ENCODE measurements around the gene STXBP3.
A peak's percentile ranks its signal among the peaks of the same experiment; 100 is the strongest.

Gene STXBP3, protein sequence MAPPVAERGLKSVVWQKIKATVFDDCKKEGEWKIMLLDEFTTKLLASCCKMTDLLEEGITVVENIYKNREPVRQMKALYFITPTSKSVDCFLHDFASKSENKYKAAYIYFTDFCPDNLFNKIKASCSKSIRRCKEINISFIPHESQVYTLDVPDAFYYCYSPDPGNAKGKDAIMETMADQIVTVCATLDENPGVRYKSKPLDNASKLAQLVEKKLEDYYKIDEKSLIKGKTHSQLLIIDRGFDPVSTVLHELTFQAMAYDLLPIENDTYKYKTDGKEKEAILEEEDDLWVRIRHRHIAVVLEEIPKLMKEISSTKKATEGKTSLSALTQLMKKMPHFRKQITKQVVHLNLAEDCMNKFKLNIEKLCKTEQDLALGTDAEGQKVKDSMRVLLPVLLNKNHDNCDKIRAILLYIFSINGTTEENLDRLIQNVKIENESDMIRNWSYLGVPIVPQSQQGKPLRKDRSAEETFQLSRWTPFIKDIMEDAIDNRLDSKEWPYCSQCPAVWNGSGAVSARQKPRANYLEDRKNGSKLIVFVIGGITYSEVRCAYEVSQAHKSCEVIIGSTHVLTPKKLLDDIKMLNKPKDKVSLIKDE

DNA sequence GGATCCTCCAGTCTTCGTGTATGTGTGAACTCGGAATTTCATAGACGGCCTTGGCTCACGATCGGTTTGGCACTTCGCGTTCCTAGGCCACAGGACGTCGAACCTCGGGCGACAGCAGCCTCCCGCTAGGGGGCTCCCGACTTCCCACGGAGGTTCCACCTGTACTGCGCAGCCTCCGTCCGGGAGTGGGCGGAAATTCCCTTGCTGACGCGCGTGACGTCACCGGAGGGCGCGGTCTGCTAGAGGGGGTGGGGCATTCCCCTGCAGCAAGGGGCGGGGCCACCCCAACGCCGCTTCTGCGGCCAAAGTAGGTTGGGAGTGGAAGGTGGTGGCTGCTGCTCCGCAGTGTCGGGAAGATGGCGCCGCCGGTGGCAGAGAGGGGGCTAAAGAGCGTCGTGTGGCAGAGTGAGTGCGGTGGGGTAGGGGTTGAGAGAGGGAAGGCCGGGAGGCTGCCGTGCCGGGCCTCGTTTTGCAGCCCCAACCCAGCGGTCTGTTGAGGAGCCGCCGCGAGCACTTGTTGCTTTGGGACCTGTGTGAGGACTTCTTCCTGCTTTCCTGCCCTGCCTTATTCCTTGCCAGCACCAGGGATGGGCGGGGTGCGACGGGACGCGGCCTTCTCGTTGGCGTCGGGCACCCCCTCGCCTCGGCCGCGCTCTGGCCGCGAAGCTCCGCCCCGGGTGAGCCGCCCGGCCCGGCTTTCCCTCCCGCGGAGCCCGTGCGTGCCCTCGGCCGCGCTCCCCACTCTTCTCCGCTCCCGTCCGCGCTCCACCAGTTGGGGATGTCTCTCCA lies at the start of gene STXBP3:
Gene STXBP3, plus strand, starts transcription at position 293 of the 789 bp plus-strand sequence. Its CDS starts 64 bp downstream, at position 357.
- H3K9ac ChIP-seq (ENCODE audit: low read length) = peak within 1 kb of the TSS; percentile 79
- H3K27me3 ChIP-seq (replicated peaks; ENCODE audit: insufficient read depth, low read length) = no peaks in the 10 kb centered on the region
- peak within 1 kb of the TSS; percentile 84 for H3K27ac ChIP-seq (ENCODE audit: low read length)
- no peaks in the 10 kb centered on the region for H3K36me3 ChIP-seq (replicated peaks; ENCODE audit: insufficient read depth, low read length)
- H3K9me2 ChIP-seq (replicated peaks; ENCODE audit: insufficient read depth, low read length) = no peaks in the 10 kb centered on the region
- TF ChIP-seq EZH2 (optimal IDR thresholded peaks at IDR 0.05; ENCODE audit: low read depth, low read length) (no peak), EZH2phosphoT487 (IDR thresholded peaks at IDR 0.05; ENCODE audit: low read length) (no peak)
- TF ChIP-seq, protein P1, sequence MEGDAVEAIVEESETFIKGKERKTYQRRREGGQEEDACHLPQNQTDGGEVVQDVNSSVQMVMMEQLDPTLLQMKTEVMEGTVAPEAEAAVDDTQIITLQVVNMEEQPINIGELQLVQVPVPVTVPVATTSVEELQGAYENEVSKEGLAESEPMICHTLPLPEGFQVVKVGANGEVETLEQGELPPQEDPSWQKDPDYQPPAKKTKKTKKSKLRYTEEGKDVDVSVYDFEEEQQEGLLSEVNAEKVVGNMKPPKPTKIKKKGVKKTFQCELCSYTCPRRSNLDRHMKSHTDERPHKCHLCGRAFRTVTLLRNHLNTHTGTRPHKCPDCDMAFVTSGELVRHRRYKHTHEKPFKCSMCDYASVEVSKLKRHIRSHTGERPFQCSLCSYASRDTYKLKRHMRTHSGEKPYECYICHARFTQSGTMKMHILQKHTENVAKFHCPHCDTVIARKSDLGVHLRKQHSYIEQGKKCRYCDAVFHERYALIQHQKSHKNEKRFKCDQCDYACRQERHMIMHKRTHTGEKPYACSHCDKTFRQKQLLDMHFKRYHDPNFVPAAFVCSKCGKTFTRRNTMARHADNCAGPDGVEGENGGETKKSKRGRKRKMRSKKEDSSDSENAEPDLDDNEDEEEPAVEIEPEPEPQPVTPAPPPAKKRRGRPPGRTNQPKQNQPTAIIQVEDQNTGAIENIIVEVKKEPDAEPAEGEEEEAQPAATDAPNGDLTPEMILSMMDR (IDR thresholded peaks at IDR 0.05; ENCODE audit: low read length) = peak; percentile 73
- peak within 1 kb of the TSS; percentile 79 for H3K4me3 ChIP-seq (ENCODE audit: low read length)
- DNase-seq = peak; percentile 91
- peak within 1 kb of the TSS; percentile 77 for H2AFZ ChIP-seq (ENCODE audit: low read length)
- H4K20me1 ChIP-seq (ENCODE audit: insufficient read depth, low read length) = no peaks in the 10 kb centered on the region
- H3F3A ChIP-seq (ENCODE audit: insufficient read depth, low read length) = 0 out of 2 replicates have a peak, but pooled peaks cover 6% of the 10 kb centered on the region
- no peaks in the 10 kb centered on the region for H3K4me1 ChIP-seq (ENCODE audit: low read length)
- no peaks in the 10 kb centered on the region for H3K9me3 ChIP-seq (replicated peaks; ENCODE audit: insufficient read depth, low read length)
- H3K4me2 ChIP-seq (ENCODE audit: low read depth, low read length) = peak within 1 kb of the TSS; percentile 68
- H3K79me2 ChIP-seq (ENCODE audit: low read length) = peaks cover 21% of the 10 kb centered on the region

DNA sequence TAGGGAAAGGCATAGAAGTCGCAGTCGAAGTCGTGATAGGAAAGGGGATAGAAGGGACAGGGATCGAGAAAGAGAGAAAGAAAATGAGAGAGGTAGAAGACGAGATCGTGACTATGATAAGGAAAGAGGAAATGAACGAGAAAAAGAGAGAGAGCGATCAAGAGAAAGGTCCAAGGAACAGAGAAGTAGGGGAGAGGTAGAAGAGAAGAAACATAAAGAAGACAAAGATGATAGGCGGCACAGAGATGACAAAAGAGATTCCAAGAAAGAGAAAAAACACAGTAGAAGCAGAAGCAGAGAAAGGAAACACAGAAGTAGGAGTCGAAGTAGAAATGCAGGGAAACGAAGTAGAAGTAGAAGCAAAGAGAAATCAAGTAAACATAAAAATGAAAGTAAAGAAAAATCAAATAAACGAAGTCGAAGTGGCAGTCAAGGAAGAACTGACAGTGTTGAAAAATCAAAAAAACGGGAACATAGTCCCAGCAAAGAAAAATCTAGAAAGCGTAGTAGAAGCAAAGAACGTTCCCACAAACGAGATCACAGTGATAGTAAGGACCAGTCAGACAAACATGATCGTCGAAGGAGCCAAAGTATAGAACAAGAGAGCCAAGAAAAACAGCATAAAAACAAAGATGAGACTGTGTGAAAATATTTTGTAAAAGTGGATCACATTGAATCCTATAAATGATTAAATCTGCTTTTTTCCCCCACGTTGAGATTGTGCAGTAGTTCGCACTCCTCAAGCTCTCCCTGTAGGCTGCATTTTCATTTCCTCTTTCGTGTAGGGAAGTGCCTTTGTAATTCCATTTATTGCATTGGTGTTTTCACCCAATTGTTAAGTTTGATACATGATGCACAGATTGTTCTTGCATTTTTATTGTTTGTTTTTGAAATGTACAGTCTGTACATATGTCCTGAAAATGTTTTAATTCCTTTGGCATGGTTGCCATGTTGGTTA lies 46.8 kb upstream of the STXBP3 start:
- TF ChIP-seq, protein P1 (IDR thresholded peaks at IDR 0.05; ENCODE audit: low read length) = no peak
- TF ChIP-seq EZH2phosphoT487 (IDR thresholded peaks at IDR 0.05; ENCODE audit: low read length) (no peak), EZH2 (optimal IDR thresholded peaks at IDR 0.05; ENCODE audit: low read depth, low read length) (no peak)
- Histone ChIP-seq H3K79me2 (ENCODE audit: low read length) (peaks cover 20% of the 10 kb centered on the region), H2AFZ (ENCODE audit: low read length) (no peak overlapping the region), H3K36me3 (replicated peaks; ENCODE audit: insufficient read depth, low read length) (peaks cover 3% of the 10 kb centered on the region; the same call in 1 of the 2 replicates), H3K9ac (ENCODE audit: low read length) (no peak overlapping the region), H3K9me3 (replicated peaks; ENCODE audit: insufficient read depth, low read length) (no peaks in the 10 kb centered on the region), H3K4me1 (ENCODE audit: low read length) (no peaks in the 10 kb centered on the region), H3K4me2 (ENCODE audit: low read depth, low read length) (no peak overlapping the region), H3K9me2 (replicated peaks; ENCODE audit: insufficient read depth, low read length) (no peaks in the 10 kb centered on the region), H3F3A (ENCODE audit: insufficient read depth, low read length) (no peaks in the 10 kb centered on the region), H3K4me3 (ENCODE audit: low read length) (no peak overlapping the region), H3K27me3 (replicated peaks; ENCODE audit: insufficient read depth, low read length) (no peaks in the 10 kb centered on the region), H4K20me1 (ENCODE audit: insufficient read depth, low read length) (peaks cover 7% of the 10 kb centered on the region; the same call in 1 of the 2 replicates), H3K27ac (ENCODE audit: low read length) (no peak overlapping the region)
- no peak for DNase-seq
